Measurements from ENCODE around the gene GTF3A. TPM values are rescaled to one million over a fixed set of nuclear protein-coding genes. Genes with fewer than 3 reads are reported as not detected.

Gene GTF3A
- total RNA-seq, 1 experiment from 2014 or later, result 162 TPM

DNA sequence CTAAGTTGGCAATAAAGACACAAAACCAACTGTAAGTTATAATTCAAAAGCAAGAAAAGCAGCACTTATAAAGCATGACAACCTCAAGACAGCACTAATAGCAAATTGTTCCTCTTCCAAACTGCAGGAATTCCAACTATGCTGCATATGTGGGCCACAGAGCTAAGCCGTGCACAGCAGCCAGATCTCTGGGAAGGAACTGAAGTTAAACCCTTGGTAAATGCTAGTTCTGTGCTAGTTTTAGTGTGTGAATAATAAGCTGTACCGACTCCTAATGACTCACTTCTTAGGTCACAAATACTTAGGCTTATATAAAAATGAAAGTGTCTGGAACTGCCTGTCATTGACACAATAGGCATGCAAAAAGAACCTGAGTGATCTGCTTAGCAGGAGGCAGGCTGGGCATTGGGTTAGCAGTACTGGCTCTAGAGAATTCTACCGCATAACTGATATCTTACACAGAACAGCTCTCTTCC lies 21.2 kb upstream of the GTF3A start:
- no peak for DNase-seq (ENCODE audit: low read depth)
- in situ Hi-C loops (cut with HindIII; ENCODE audit: low pct_unique_long_range_greater_than_20kb, low sequenced_read_pairs), result no loop called here

GRCh38 chr13:27403727-27404385 lies 20.6 kb upstream of the GTF3A start:
- no peak for DNase-seq (ENCODE audit: low read depth)
- in situ Hi-C loops (cut with HindIII; ENCODE audit: low pct_unique_long_range_greater_than_20kb, low sequenced_read_pairs), result no loop called here

DNA sequence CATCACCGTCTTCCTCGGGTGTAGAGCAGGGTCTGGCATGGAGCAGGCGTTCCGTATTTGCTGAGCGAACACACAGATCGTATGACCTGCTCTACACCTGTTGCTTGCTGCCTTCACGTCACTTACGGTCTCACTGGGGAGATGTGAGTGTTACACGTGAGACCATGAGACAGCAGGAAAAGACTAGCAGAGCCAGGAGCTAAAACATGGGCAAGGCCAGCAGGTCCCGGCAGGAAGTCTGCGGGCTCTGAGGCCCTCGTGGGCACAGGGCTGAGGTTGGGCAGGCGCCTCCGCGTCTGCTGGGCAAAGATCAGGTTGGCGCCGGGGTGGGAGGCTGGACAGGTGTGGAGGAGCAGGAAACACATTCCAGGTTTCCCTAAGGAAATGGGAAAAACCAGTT lies 19.7 kb upstream of the GTF3A start:
- in situ Hi-C loops (cut with HindIII; ENCODE audit: low pct_unique_long_range_greater_than_20kb, low sequenced_read_pairs), result no loop called here

DNA sequence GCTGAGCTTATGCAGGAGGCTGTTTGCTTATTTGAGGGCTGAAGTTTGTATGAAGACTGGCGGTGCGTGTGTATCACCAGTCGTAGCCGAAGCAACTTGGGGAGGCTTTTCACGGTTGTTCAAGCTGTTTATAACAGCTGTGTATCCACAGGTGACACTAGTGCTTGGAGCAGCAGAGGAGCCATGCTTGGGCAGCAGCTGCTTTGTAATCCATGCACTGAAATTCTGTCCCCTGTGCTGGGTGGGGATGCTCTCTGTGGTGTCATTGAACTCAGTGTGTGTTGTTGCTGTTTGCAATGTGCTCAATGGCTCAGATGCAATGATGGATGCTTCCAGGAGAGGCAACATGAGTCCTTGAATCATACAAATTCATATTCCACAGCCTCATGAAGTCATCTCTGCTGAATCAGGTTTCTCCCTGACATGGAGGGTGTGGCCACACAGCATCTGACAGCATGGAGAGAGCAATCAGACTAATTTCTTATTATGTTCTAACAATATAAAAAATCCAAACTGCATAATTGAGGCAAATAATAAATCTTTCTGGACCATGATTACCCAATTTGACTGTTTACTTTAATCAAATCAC lies 18.8 kb upstream of the GTF3A start:
- DNase-seq (ENCODE audit: low read depth), result no peak
- in situ Hi-C loops (cut with HindIII; ENCODE audit: low pct_unique_long_range_greater_than_20kb, low sequenced_read_pairs), result no loop called here

More for the DNA sequence above, 19.7 kb upstream of the GTF3A start:
- DNase-seq (ENCODE audit: low read depth), result no peak

DNA sequence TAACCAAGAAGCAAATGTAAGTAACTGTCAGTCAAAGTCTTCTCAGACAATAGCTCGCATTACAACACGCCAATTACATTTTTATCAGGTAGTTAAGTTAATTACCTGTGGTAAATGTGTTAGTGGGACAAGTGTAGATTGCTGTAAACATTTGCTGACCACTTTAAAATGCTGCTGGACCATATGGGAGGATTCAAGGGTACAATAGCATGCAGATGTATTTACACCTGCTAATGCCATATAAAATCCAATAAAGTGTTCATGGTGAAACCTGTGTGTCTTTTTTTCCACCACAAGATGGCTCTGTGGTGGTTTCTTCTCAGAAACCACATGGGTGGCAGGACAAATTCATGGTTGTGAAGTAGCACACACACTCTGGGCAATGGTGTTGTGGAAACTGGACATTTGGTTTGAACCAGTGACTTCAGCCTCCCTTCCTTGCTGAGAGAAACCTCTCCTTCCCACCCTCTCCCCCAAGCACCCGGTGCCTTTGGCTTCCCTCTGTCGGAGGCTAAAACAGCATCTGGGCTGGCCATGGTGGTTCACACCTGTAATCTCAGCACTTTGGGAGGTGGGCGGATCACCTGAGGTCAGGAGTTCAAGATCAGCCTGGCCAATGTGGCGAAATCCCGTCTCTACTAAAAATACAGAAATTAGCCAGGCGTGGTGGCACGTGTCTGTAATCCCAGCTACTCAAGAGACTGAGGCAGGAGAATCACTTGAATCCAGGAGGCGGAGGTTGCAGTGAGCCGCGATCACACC lies 18.1 kb upstream of the GTF3A start:
- in situ Hi-C loops (cut with HindIII; ENCODE audit: low pct_unique_long_range_greater_than_20kb, low sequenced_read_pairs), result no loop called here
- no peak for DNase-seq (ENCODE audit: low read depth)

DNA sequence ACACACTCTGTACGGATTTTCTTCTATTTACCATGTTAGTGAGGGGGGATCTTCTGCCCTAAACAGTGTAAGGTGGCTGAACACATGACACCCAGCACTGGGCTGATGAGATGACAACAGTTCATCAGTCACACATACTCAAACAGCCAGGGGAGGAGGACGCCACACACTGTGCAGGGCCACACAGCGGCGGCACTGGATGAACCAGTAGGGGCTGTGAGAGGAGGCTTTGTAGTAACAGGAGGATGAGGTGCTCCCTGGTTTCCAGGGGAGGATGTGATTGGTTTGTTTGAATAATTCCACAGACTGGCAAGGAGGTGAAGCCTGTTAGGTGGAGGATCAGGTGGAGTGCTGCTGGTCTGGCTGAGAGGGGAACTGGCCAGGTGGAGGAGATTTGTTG lies 16.3 kb upstream of the GTF3A start:
- DNase-seq (ENCODE audit: low read depth), result no peak
- in situ Hi-C loops (cut with HindIII; ENCODE audit: low pct_unique_long_range_greater_than_20kb, low sequenced_read_pairs), result no loop called here

- in situ Hi-C loops (cut with HindIII; ENCODE audit: low pct_unique_long_range_greater_than_20kb, low sequenced_read_pairs), result no loop called here
Measured at GRCh38 chr13:27409013-27409412, 15.4 kb upstream of the GTF3A start.

GRCh38 chr13:27411341-27411740 lies 13.1 kb upstream of the GTF3A start:
- DNase-seq (ENCODE audit: low read depth), result no peak
- in situ Hi-C loops (cut with HindIII; ENCODE audit: low pct_unique_long_range_greater_than_20kb, low sequenced_read_pairs), result no loop called here

More at GRCh38 chr13:27409013-27409412, 15.4 kb upstream of the GTF3A start:
- DNase-seq (ENCODE audit: low read depth), result no peak

DNA sequence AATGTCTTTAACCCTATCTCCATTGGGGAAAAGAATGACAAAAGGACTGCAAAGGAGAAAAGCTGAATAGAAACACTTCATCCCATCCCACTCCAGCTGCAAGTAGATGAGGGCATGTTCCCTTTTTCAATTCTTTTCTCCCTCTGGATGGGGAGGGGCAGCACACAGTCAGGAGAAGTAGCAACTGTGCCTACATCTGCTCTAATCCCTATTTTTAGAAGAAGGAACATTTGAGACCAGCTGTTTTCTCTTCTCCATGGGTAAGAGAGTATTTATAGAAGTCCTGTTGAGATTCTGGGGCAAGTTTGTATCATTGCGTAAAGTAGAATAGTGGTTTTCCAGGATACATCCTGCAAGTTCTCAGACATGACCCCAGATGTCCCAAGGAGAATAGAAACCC lies 9.3 kb upstream of the GTF3A start:
- in situ Hi-C loops (cut with HindIII; ENCODE audit: low pct_unique_long_range_greater_than_20kb, low sequenced_read_pairs), result no loop called here
- no peak for DNase-seq (ENCODE audit: low read depth)

DNA sequence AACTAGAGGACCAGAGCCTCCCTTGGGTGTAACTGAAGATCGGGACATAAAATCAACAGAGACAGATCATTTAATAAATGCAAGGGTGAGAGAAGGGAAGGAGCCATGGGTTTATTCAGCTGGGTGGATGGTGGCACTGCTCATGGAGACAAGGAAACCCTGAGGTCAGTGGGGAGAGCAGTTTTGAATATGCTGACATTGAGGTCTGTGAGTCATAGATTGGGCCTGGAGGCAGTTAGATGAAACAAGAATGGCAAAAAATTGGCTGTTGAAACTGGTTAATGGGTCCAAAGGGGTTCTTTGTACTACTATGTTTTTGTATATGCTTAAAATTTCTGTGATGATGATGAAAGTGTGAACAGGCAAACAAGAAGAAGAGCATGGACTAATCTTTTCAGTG lies 5.1 kb upstream of the GTF3A start:
- no peak for DNase-seq (ENCODE audit: low read depth)
- in situ Hi-C loops (cut with HindIII; ENCODE audit: low pct_unique_long_range_greater_than_20kb, low sequenced_read_pairs), result no loop called here

GRCh38 chr13:27421101-27421871 lies 3.1 kb upstream of the GTF3A start:
- no peak for DNase-seq (ENCODE audit: low read depth)
- in situ Hi-C loops (cut with HindIII; ENCODE audit: low pct_unique_long_range_greater_than_20kb, low sequenced_read_pairs), result no loop called here

GRCh38 chr13:27423333-27423732 lies 1.1 kb upstream of the GTF3A start:
- in situ Hi-C loops (cut with HindIII; ENCODE audit: low pct_unique_long_range_greater_than_20kb, low sequenced_read_pairs), result no loop called here

DNA sequence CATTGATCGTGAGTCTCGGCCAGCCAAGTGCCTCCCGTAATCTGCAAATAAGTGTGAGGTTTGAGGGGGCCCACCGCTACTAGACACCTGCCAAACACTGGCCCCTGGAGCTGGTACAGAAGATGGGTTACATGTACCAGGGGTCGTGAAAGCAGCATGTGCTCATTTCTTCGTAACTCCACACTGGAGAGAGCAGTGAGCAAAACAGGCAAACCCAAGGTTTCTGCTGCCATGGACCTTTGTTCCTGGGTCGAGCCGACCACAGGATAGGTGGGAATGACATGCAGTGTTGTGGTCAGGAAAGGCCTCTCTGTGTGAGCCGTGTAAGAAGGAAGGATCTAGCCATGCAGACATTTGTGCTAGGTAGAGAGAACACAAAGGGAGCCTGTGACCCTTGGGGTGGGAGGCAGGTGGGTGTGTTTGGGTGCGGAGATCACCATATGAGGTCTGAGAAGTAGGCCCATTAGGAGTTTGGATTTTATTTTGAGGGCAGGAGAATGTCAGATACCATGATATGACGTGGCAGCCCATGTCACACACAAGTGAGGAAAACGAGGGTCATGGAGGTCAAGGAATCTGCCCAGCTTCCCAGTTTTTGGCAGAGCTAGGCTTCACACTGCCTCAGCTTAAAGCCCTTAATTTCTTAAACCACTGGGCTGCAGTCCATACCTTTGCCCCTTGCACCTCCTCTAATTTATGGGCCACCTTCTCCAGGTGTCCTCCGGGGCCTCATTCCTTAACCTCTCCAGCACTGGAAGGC lies 919 bp downstream of the GTF3A start:
- in situ Hi-C loops (cut with HindIII; ENCODE audit: low pct_unique_long_range_greater_than_20kb, low sequenced_read_pairs), result no loop called here
- no peak for DNase-seq (ENCODE audit: low read depth)

More at GRCh38 chr13:27423333-27423732, 1.1 kb upstream of the GTF3A start:
- no peak for DNase-seq (ENCODE audit: low read depth)

- peak; percentile 80 for DNase-seq (ENCODE audit: low read depth)
- in situ Hi-C loops (cut with HindIII; ENCODE audit: low pct_unique_long_range_greater_than_20kb, low sequenced_read_pairs), result no loop called here
Measured at GRCh38 chr13:27425918-27426630, 1.7 kb downstream of the GTF3A start.

DNA sequence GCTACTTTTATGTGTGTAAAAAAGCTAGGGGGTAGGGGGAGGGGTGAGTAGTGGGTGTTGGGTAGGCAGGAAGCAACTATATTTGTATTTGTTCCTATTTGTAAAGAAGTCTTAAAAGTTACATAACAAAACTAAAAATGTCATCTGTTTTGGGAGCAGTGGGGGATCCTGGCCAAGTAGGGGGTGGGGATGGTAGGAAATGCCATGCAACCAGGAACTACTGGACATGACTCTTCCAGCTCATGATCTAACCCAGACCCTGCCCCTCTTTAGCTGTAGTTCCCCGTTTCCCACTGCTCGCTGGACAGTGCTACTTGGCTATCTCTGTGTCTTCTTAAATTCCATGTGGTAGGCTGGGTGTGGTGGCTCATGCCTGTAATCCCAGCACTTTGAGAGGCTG lies 3.2 kb downstream of the GTF3A start:
- in situ Hi-C loops (cut with HindIII; ENCODE audit: low pct_unique_long_range_greater_than_20kb, low sequenced_read_pairs), result no loop called here
- no peak for DNase-seq (ENCODE audit: low read depth)

DNA sequence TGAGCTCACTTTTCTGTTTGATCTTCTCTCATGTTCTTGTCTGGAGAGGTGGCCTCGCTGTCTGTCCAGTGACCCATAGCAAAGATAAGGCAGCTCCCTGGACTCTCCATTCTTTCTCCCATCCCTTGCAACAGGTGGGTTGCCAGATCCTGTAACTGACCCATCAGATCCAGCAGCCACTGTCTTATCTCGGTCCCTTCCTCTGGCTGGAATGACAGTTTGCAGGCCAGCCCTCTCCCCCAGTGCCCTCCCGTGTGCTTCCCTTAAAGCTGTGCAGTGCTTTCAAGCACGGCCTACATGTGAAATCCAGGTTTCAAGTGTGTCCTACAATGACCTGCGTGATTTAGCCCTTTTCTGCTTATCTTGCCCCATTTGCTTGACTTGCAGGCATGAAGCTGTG lies 3.7 kb downstream of the GTF3A start:
- no peak for DNase-seq (ENCODE audit: low read depth)
- in situ Hi-C loops (cut with HindIII; ENCODE audit: low pct_unique_long_range_greater_than_20kb, low sequenced_read_pairs), result no loop called here

DNA sequence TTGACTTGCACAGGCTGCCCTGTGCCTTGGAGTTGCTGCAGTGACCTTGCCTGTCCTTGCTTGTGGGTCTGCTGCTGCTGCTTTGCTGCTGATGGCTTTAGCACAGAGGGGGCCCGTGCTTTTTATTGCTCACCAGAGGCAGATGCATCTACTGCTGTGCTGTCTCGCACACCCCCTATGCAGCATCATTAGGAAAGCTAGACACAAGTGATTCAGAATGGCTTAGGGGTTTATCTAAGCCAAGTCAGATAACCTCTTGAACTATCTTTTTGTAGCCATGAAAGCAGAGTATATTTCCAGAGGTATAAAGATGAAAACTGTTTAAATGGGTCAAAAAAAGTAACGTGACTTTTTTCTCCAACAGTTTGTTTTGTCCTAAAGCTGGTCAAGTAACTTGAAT lies 7.8 kb downstream of the GTF3A start:
- in situ Hi-C loops (cut with HindIII; ENCODE audit: low pct_unique_long_range_greater_than_20kb, low sequenced_read_pairs), result no loop called here
- DNase-seq (ENCODE audit: low read depth), result no peak

All from Caki2 (cell line).